Adrenal gland (tissue), 5 donors: ENCODE measurements around the gene PTPRQ.

ENCODE experiments used
- CTCF ChIP-seq, 6 experiments: fragments of 450-650 bp in 4 of 6; fragments of 200-600 bp in 2 of 6; sonication (generic) in 1 of 6; IDR thresholded peaks; 1 replicate in 5 of 6; 2 replicates in 1 of 6; pipeline versions ENCODE4 v1.5.1 to v1.8.0; 2016 to 2021; ENCODE audit warnings: antibody characterized with exemption in 6 of 6, mild to moderate bottlenecking in 2 of 6, moderate library complexity in 1 of 6
- POLR2A ChIP-seq, 2 donors: fragments of 450-650 bp; IDR thresholded peaks; one replicate each; pipeline ENCODE4 v1.6.1; 2017; ENCODE audit warnings: antibody characterized with exemption in 2 of 2, mild to moderate bottlenecking in 2 of 2, moderate library complexity in 1 of 2
- donor health status: DM: no; HTN: no; CAD: no.

GRCh38 chr12:80419644-80420043 lies 24.4 kb upstream of the PTPRQ start:
- TF ChIP-seq CTCF (IDR thresholded peaks at IDR 0.05) (no peak), POLR2A (IDR thresholded peaks at IDR 0.05) (no peak)
